ENCODE results near the gene C8A. TPM values are rescaled to one million over a fixed set of nuclear protein-coding genes. Genes with fewer than 3 reads are reported as not detected.

C8A gene
- total and polyA plus RNA-seq, 2 of the 8 experiments (the other 6 are each of a cell fraction or from before 2014, with no cell fraction given) = not detected

GRCh38 chr1:56897150-56898004 lies 42.8 kb downstream of the C8A start:
- Histone ChIP-seq H3K18ac (ENCODE audit: extremely low read depth, low read length) (no peak overlapping the region), H3K4ac (replicated peaks; ENCODE audit: insufficient read length, low read depth, low read length) (no peak overlapping the region), H3K4me2 (ENCODE audit: insufficient read depth in 1 of 2, low read depth in 2 of 2, low read length in 2 of 2) (no peak overlapping the region), H3K79me2 (ENCODE audit: control insufficient read depth in 1 of 2, insufficient read depth in 2 of 2, low read length in 2 of 2) (no peaks in the 10 kb centered on the region), H3K27ac (ENCODE audit: low read depth, low read length) (no peak overlapping the region), H3K4me3 (ENCODE audit: extremely low read depth in 1 of 4, insufficient read depth in 2 of 4, low read depth in 3 of 4, low read length in 4 of 4) (no peak overlapping the region), H2AFZ (ENCODE audit: low read length) (no peak overlapping the region), H2BK5ac (ENCODE audit: low read depth, low read length) (no peak overlapping the region), H4K8ac (ENCODE audit: extremely low read depth, insufficient read depth, low read length) (no peak overlapping the region), H2BK120ac (replicated peaks; ENCODE audit: low read depth, low read length) (no peak overlapping the region), H4K5ac (ENCODE audit: insufficient read length, low read depth, low read length) (no peak overlapping the region), H4K20me1 (replicated peaks in 1 of 2; ENCODE audit: control insufficient read depth in 1 of 2, insufficient read depth in 2 of 2, low read length in 2 of 2) (no peaks in the 10 kb centered on the region), H2BK15ac (ENCODE audit: low read length) (no peak overlapping the region), H3K14ac (ENCODE audit: insufficient read length) (no peak overlapping the region), H4K91ac (replicated peaks; ENCODE audit: insufficient read length, low read length) (no peak overlapping the region), H3K79me1 (ENCODE audit: low read depth, low read length) (no peaks in the 10 kb centered on the region), H3K9me3 (ENCODE audit: insufficient read depth in 2 of 2, low read depth in 1 of 2, low read length in 1 of 2) (no peaks in the 10 kb centered on the region), H2BK20ac (ENCODE audit: low read length) (no peak overlapping the region), H3K36me3 (ENCODE audit: control insufficient read depth in 2 of 4, insufficient read depth in 4 of 4, low read length in 3 of 4) (no peaks in the 10 kb centered on the region), H3K56ac (replicated peaks; ENCODE audit: insufficient read length, low read depth, low read length) (no peak overlapping the region), H2BK12ac (ENCODE audit: low read depth, low read length) (no peak overlapping the region), H3K23me2 (ENCODE audit: low read depth, low read length) (no peaks in the 10 kb centered on the region), H2AK5ac (ENCODE audit: low read depth, low read length) (no peak overlapping the region), H3K23ac (ENCODE audit: insufficient read length) (no peak overlapping the region), H3K9ac (replicated peaks in 1 of 4; ENCODE audit: extremely low read depth in 1 of 4, low read depth in 3 of 4, low read length in 3 of 4) (no peak overlapping the region), H3K4me1 (replicated peaks in 1 of 4; ENCODE audit: control insufficient read depth in 3 of 4, insufficient read depth in 4 of 4, low read length in 3 of 4) (no peaks in the 10 kb centered on the region), H3K27me3 (replicated peaks in 1 of 4; ENCODE audit: control insufficient read depth in 3 of 4, extremely low read depth in 1 of 4, insufficient read depth in 3 of 4, low read length in 3 of 4) (no peaks in the 10 kb centered on the region)
- ChIA-PET CTCF (ENCODE audit: partially characterized antibody) (interaction anchor here (0.8 to 1.2 kb wide), 2 partner anchors 71 kb away, joined by 4 read pairs; no protein-coding TSS in a partner anchor), POLR2A (ENCODE audit: partially characterized antibody) (no interaction called here)
- FAIRE-seq (no peak), DNase-seq (ENCODE audit: low read depth in 1 of 2, low spot score in 2 of 2) (no peak)
- TF ChIP-seq BRCA1 (IDR thresholded peaks at IDR 0.05; ENCODE audit: low read depth, low read length) (no peak), JUN (IDR thresholded peaks at IDR 0.05; ENCODE audit: low read depth, low read length) (no peak), ZNF274 (IDR thresholded peaks at IDR 0.05; ENCODE audit: borderline replicate concordance, extremely low read depth, low read length) (no peak), RNF2 (IDR thresholded peaks at IDR 0.05; ENCODE audit: borderline replicate concordance, low read depth, low read length, missing control alignments, poor library complexity, severe bottlenecking) (no peak), JUND (IDR thresholded peaks at IDR 0.05; ENCODE audit: low read length) (no peak), TEAD4 (IDR thresholded peaks at IDR 0.05; ENCODE audit: low read depth, low read length) (no peak), SP1 (IDR thresholded peaks at IDR 0.05; ENCODE audit: low read depth, low read length) (no peak), HDAC6 (IDR thresholded peaks at IDR 0.05; ENCODE audit: low read depth, low read length) (no peak), E2F6 (IDR thresholded peaks at IDR 0.05) (no peak)
- WGBS, 2 experiments (ENCODE audit: extremely low coverage in 1 of 2, insufficient coverage in 1 of 2, insufficient read length in 1 of 2, insufficient replicate concordance in 2 of 2, low coverage in 1 of 2, low lambda C conversion rate in 2 of 2, missing lambda C conversion rate in 1 of 2) = 92% methylated on average over 6 of the region's 6 CpGs; no CpG with 5 or more reads in 1 of the 2 experiments

Measured in H1 (cell line).